ENCODE measurements around the gene RNASEH2A. TPM values are rescaled to one million over a fixed set of nuclear protein-coding genes. Genes with fewer than 3 reads are reported as not detected.

The RNASEH2A gene
- total and polyA plus RNA-seq, 2 of the 13 experiments (the other 11 are each of a cell fraction or from before 2014, with no cell fraction given) = 25.1 to 35.8 TPM

GRCh38 chr19:12806242-12807081 lies at the start of gene RNASEH2A (continued):
- TF ChIP-seq ZNF83 (CRISPR knock-in tag; IDR thresholded peaks at IDR 0.05; ENCODE audit: borderline replicate concordance) (no peak; the same call in 1 of the 2 replicates), PHB2 (IDR thresholded peaks at IDR 0.05; ENCODE audit: partially characterized antibody) (no peak), RFX5 (IDR thresholded peaks at IDR 0.05; ENCODE audit: low read depth, low read length) (no peak), ZFP36L2 (CRISPR knock-in tag; IDR thresholded peaks at IDR 0.05) (0 out of 2 replicates have a peak, but pooled peaks have one; percentile 41), PAX8 (CRISPR knock-in tag; IDR thresholded peaks at IDR 0.05; ENCODE audit: borderline replicate concordance) (peak; percentile 93; the same call in 1 of the 2 replicates), PLSCR1 (CRISPR knock-in tag; IDR thresholded peaks at IDR 0.05; ENCODE audit: borderline replicate concordance) (no peak), ZNF615 (CRISPR knock-in tag; IDR thresholded peaks at IDR 0.05; ENCODE audit: borderline replicate concordance) (peak; percentile 82; the same call in 1 of the 2 replicates), REL (CRISPR knock-in tag; conservative IDR thresholded peaks at IDR 0.05) (0 out of 2 replicates have a peak, but pooled peaks have one; percentile 77), RBM22 (optimal IDR thresholded peaks at IDR 0.05; ENCODE audit: low read length) (no peak), ZNF530 (CRISPR knock-in tag; IDR thresholded peaks at IDR 0.05; ENCODE audit: low read depth) (no peak), ZNF841 (CRISPR knock-in tag; IDR thresholded peaks at IDR 0.05; ENCODE audit: borderline replicate concordance) (no peak), KLF15 (CRISPR knock-in tag; IDR thresholded peaks at IDR 0.05; ENCODE audit: borderline replicate concordance) (peak; percentile 70), ZFP82 (CRISPR knock-in tag; IDR thresholded peaks at IDR 0.05; ENCODE audit: borderline replicate concordance) (peak; percentile 62; the same call in 1 of the 2 replicates), PAWR (CRISPR knock-in tag; IDR thresholded peaks at IDR 0.05; ENCODE audit: borderline replicate concordance) (peak; percentile 90; the same call in 1 of the 2 replicates), BHLHE40 (IDR thresholded peaks at IDR 0.05; ENCODE audit: low read length) (no peak)
- TF ChIP-seq, protein P1, sequence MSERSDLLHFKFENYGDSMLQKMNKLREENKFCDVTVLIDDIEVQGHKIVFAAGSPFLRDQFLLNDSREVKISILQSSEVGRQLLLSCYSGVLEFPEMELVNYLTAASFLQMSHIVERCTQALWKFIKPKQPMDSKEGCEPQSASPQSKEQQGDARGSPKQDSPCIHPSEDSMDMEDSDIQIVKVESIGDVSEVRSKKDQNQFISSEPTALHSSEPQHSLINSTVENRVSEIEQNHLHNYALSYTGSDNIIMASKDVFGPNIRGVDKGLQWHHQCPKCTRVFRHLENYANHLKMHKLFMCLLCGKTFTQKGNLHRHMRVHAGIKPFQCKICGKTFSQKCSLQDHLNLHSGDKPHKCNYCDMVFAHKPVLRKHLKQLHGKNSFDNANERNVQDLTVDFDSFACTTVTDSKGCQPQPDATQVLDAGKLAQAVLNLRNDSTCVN (CRISPR knock-in tag; IDR thresholded peaks at IDR 0.05; ENCODE audit: borderline replicate concordance) = no peak
- TF ChIP-seq, protein P2, sequence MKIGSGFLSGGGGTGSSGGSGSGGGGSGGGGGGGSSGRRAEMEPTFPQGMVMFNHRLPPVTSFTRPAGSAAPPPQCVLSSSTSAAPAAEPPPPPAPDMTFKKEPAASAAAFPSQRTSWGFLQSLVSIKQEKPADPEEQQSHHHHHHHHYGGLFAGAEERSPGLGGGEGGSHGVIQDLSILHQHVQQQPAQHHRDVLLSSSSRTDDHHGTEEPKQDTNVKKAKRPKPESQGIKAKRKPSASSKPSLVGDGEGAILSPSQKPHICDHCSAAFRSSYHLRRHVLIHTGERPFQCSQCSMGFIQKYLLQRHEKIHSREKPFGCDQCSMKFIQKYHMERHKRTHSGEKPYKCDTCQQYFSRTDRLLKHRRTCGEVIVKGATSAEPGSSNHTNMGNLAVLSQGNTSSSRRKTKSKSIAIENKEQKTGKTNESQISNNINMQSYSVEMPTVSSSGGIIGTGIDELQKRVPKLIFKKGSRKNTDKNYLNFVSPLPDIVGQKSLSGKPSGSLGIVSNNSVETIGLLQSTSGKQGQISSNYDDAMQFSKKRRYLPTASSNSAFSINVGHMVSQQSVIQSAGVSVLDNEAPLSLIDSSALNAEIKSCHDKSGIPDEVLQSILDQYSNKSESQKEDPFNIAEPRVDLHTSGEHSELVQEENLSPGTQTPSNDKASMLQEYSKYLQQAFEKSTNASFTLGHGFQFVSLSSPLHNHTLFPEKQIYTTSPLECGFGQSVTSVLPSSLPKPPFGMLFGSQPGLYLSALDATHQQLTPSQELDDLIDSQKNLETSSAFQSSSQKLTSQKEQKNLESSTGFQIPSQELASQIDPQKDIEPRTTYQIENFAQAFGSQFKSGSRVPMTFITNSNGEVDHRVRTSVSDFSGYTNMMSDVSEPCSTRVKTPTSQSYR (CRISPR knock-in tag; IDR thresholded peaks at IDR 0.05; ENCODE audit: borderline replicate concordance) = 0 out of 2 replicates have a peak, but pooled peaks have one; percentile 33
- TF ChIP-seq, protein P3, sequence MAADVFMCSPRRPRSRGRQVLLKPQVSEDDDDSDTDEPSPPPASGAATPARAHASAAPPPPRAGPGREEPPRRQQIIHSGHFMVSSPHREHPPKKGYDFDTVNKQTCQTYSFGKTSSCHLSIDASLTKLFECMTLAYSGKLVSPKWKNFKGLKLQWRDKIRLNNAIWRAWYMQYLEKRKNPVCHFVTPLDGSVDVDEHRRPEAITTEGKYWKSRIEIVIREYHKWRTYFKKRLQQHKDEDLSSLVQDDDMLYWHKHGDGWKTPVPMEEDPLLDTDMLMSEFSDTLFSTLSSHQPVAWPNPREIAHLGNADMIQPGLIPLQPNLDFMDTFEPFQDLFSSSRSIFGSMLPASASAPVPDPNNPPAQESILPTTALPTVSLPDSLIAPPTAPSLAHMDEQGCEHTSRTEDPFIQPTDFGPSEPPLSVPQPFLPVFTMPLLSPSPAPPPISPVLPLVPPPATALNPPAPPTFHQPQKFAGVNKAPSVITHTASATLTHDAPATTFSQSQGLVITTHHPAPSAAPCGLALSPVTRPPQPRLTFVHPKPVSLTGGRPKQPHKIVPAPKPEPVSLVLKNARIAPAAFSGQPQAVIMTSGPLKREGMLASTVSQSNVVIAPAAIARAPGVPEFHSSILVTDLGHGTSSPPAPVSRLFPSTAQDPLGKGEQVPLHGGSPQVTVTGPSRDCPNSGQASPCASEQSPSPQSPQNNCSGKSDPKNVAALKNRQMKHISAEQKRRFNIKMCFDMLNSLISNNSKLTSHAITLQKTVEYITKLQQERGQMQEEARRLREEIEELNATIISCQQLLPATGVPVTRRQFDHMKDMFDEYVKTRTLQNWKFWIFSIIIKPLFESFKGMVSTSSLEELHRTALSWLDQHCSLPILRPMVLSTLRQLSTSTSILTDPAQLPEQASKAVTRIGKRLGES (CRISPR knock-in tag; IDR thresholded peaks at IDR 0.05; ENCODE audit: borderline replicate concordance) = peak; percentile 69; the same call in 1 of the 2 replicates
